Activated CD8-positive, alpha-beta T cell treated with anti-CD3 and anti-CD28 coated beads for 36 hours (primary cell): ENCODE measurements around the gene PRDM11. TPM values are rescaled to one million over a fixed set of nuclear protein-coding genes. Genes with fewer than 3 reads are reported as not detected.

Experiments used
- ATAC-seq: fragments of 200-7000 bp; cut with Tn5 transposase; one replicate; pipeline ENCODE4 v1.10.0; 2021; ENCODE audit warnings: mild to moderate bottlenecking, moderate library complexity
- CTCF ChIA-PET: fragments of 350-600 bp; sonication (Branson Sonifier 250); formaldehyde crosslinking; loops from one replicate; lab custom pipeline; 2021; ENCODE audit warnings: antibody characterized with exemption; lab: Charles Lee
- POLR2A ChIA-PET: fragments of 350-600 bp; sonication (Branson Sonifier 250); formaldehyde crosslinking; loops from one replicate; lab custom pipeline; 2021; ENCODE audit warnings: antibody characterized with exemption; lab: Charles Lee
- DNase-seq: peaks from one replicate; pipeline ENCODE4 v3.0.0-alpha.2; 2020
- H3K27ac Mint-ChIP-seq: one replicate; pipeline ENCODE4 v1.8.0; 2021; ENCODE audit warnings: mild to moderate bottlenecking, mixed read lengths
- H3K27me3 Mint-ChIP-seq: one replicate; pipeline ENCODE4 v1.8.0; 2021; ENCODE audit warnings: mixed read lengths
- H3K36me3 Mint-ChIP-seq: one replicate; pipeline ENCODE4 v1.8.0; 2021; ENCODE audit warnings: low read depth, mixed read lengths
- H3K4me1 Mint-ChIP-seq: one replicate; pipeline ENCODE4 v1.8.0; 2021; ENCODE audit warnings: low read depth, mixed read lengths
- H3K4me3 Mint-ChIP-seq: one replicate; pipeline ENCODE4 v1.8.0; 2021; ENCODE audit warnings: mild to moderate bottlenecking, moderate library complexity, mixed read lengths
- H3K9me3 Mint-ChIP-seq: one replicate; pipeline ENCODE4 v1.8.0; 2021; ENCODE audit warnings: mixed read lengths
- CTCF ChIP-seq: fragments of 200-600 bp; IDR thresholded peaks from one replicate; pipeline ENCODE4 v1.8.0; 2022; ENCODE audit warnings: antibody characterized with exemption, mild to moderate bottlenecking
- intact Hi-C: fragments of 100-400 bp; cut with micrococcal nuclease; formaldehyde crosslinking; loops from one replicate; pipeline ENCODE4 v1.10.0; 2022
- total RNA-seq, 2 experiments: library from RNA; stranded (reverse); gene quantifications; one replicate each; pipeline ENCODE4 v1.2.3, GENCODE V29; 2021

Gene PRDM11
- total RNA-seq, 2 experiments from 2014 or later: 2.6 to 3.5 TPM

GRCh38 chr11:45102361-45102809 is 44.1 kb upstream of the PRDM11 start:
- H3K9me3 Mint-ChIP-seq: no peaks in the 10 kb centered on the region
- DNase-seq: no peak
- POLR2A ChIA-PET: interaction anchor here (0.8 to 3.5 kb wide), 6 partner anchors 22 to 166 kb away, joined by 3 to 27 read pairs (median 5); no protein-coding TSS in a partner anchor

DNA sequence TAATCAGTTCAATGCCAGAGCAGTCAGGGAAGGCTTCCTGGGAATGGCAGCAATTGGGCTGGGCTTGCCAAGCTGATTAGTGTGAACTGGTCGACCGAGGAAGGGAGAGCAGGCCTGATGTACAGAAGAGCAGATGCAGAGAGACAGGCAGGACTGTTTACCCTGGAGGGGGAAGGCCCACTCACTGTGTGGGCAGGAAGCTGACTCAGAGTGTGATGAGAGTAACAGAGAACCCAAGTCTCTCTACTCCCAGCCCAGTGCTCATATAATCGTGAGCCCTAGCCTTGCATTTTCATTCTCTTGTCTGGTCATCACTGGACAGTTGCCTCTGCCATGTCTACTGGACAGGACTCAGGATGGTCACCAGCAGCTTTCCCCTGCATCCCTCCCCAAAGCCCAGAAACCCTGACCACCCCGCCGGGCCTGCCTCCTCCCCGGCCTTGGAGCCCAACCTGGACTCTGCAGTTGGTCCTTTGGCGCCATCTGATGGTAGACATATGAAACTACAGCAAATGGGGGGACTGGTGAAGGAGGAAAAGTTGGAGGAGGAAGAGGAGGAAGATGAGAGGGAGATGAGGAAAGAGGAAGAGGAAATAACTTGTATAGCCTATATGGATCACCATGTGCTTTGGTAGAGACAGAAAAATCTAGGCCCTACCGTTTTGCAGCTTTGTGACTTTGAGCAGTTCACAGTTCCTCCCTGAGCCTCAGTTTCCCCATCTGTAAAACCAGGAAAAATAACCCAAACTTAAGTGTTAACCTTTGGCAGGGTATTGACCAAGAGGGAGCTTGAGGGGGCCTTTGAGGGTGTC is 43.4 kb upstream of the PRDM11 start:
- H3K27me3 Mint-ChIP-seq: peaks cover 10% of the 10 kb centered on the region
- DNase-seq (peak; percentile 91), ATAC-seq (peak; percentile 98)
- peak overlapping the region; percentile 78 for H3K27ac Mint-ChIP-seq
- no peaks in the 10 kb centered on the region for H3K9me3 Mint-ChIP-seq
- CTCF ChIA-PET: interaction anchor here (0.7 to 20.6 kb wide), 41 partner anchors 9 to 535 kb away, joined by 3 to 942 read pairs (median 4); partner anchors contain the start of gene TP53I11
- peak; percentile 98 for TF ChIP-seq CTCF
- H3K4me3 Mint-ChIP-seq: peak overlapping the region; percentile 60
- H3K36me3 Mint-ChIP-seq: no peaks in the 10 kb centered on the region
- peaks cover 13% of the 10 kb centered on the region for H3K4me1 Mint-ChIP-seq
- POLR2A ChIA-PET: interaction anchor here (0.8 to 3.5 kb wide), 9 partner anchors 23 to 176 kb away, joined by 3 to 27 read pairs (median 4); no protein-coding TSS in a partner anchor
- intact Hi-C loops: loop anchor here (1.0 kb wide), 1 partner anchor 167 kb away; no protein-coding TSS in a partner anchor

More at GRCh38 chr11:45102361-45102809, 44.1 kb upstream of the PRDM11 start:
- Mint-ChIP-seq H3K27me3 (peaks cover 10% of the 10 kb centered on the region), H3K4me3 (no peak overlapping the region), H3K36me3 (no peaks in the 10 kb centered on the region), H3K27ac (no peak overlapping the region), H3K4me1 (peaks cover 13% of the 10 kb centered on the region)
- intact Hi-C loops: no loop called here
- CTCF ChIA-PET: interaction anchor here (0.7 to 20.6 kb wide), 29 partner anchors 8 to 253 kb away, joined by 3 to 942 read pairs (median 6); partner anchors contain the start of gene TP53I11
- ATAC-seq: peak; percentile 4
- TF ChIP-seq CTCF: no peak

- Mint-ChIP-seq H3K27ac (no peak overlapping the region), H3K4me3 (no peak overlapping the region), H3K27me3 (peaks cover 4% of the 10 kb centered on the region), H3K36me3 (no peaks in the 10 kb centered on the region), H3K4me1 (peaks cover 13% of the 10 kb centered on the region), H3K9me3 (no peaks in the 10 kb centered on the region)
- intact Hi-C loops: no loop called here
- ChIA-PET CTCF (interaction anchor here (0.7 to 20.6 kb wide), 53 partner anchors 11 to 534 kb away, joined by 3 to 942 read pairs (median 5); partner anchors contain the start of gene TP53I11), POLR2A (interaction anchor here (1.2 to 3.5 kb wide), 6 partner anchors 27 to 177 kb away, joined by 3 to 27 read pairs (median 6); no protein-coding TSS in a partner anchor)
- no peak for ATAC-seq
- no peak for TF ChIP-seq CTCF
- no peak for DNase-seq
Observed at GRCh38 chr11:45104006-45104789, 42.2 kb upstream of the PRDM11 start.

DNA sequence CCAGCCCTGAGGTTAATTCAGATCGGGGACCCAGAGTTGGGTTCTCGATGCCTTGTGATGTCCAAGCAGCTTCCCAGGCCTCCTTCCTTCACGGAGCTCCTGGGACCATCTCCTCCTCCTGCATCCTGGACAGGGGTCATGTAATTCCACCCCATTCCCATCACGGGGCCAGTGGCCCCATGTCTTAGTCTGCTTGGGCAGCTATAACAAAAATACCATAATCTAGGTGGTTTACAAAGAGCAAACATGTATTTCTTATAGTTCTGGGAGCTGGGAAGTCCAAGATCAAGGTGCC is 41.7 kb upstream of the PRDM11 start:
- Mint-ChIP-seq H3K27me3 (peaks cover 4% of the 10 kb centered on the region), H3K4me1 (peaks cover 13% of the 10 kb centered on the region), H3K9me3 (no peaks in the 10 kb centered on the region), H3K27ac (no peak overlapping the region), H3K4me3 (no peak overlapping the region), H3K36me3 (no peaks in the 10 kb centered on the region)
- TF ChIP-seq CTCF: no peak
- intact Hi-C loops: no loop called here
- DNase-seq (no peak), ATAC-seq (no peak)
- POLR2A ChIA-PET: interaction anchor here (1.4 to 3.5 kb wide), 5 partner anchors 27 to 177 kb away, joined by 3 to 27 read pairs (median 7); no protein-coding TSS in a partner anchor
- CTCF ChIA-PET: interaction anchor here (0.6 to 20.6 kb wide), 46 partner anchors 8 to 274 kb away, joined by 3 to 942 read pairs (median 4); no protein-coding TSS in a partner anchor
